GM23248 (cell line): ENCODE data around the gene COPS2. TPM values are rescaled to one million over a fixed set of nuclear protein-coding genes. Genes with fewer than 3 reads are reported as not detected.

Experiments
- DNase-seq: peaks from one replicate; pipeline ENCODE4 v3.0.0-alpha.2; 2015
- H2AFZ ChIP-seq: fragments of 200-600 bp; sonication (generic); 2 replicates; pipeline ENCODE4 v1.6.1; 2016; ENCODE audit warnings: antibody characterized with exemption
- H3F3A ChIP-seq: fragments of 200-600 bp; sonication (generic); 2 replicates; pipeline ENCODE4 v1.6.1; 2016; ENCODE audit warnings: mild to moderate bottlenecking, antibody characterized with exemption, mixed run types; ENCODE audit not compliant: insufficient read depth
- H3K27ac ChIP-seq: fragments of 200-600 bp; sonication (generic); 2 replicates; pipeline ENCODE4 v1.5.1; 2016; ENCODE audit warnings: mild to moderate bottlenecking
- H3K27me3 ChIP-seq: fragments of 200-600 bp; sonication (generic); replicated peaks from 2 replicates; pipeline ENCODE4 v1.6.1; 2016; ENCODE audit warnings: mild to moderate bottlenecking; ENCODE audit not compliant: insufficient read depth
- H3K36me3 ChIP-seq: fragments of 200-600 bp; sonication (generic); 2 replicates; pipeline ENCODE4 v1.6.1; 2016; ENCODE audit warnings: low read depth, mild to moderate bottlenecking
- H3K4me1 ChIP-seq: fragments of 200-600 bp; sonication (generic); 2 replicates; pipeline ENCODE4 v1.6.1; 2016; ENCODE audit warnings: mild to moderate bottlenecking; ENCODE audit not compliant: insufficient read depth
- H3K4me2 ChIP-seq: fragments of 200-600 bp; sonication (generic); one replicate; pipeline ENCODE4 v1.6.1; 2016; ENCODE audit warnings: mild to moderate bottlenecking; ENCODE audit not compliant: unreplicated experiment
- H3K4me3 ChIP-seq: fragments of 200-600 bp; sonication (generic); 2 replicates; pipeline ENCODE4 v1.5.1; 2016; ENCODE audit warnings: mild to moderate bottlenecking
- H3K79me2 ChIP-seq: fragments of 200-600 bp; sonication (generic); 2 replicates; pipeline ENCODE4 v1.6.1; 2016; ENCODE audit warnings: mild to moderate bottlenecking; ENCODE audit not compliant: insufficient read depth
- H3K9ac ChIP-seq: fragments of 200-600 bp; sonication (generic); 2 replicates; pipeline ENCODE4 v1.6.1; 2016; ENCODE audit warnings: mild to moderate bottlenecking
- H3K9me2 ChIP-seq: fragments of 200-600 bp; sonication (generic); 2 replicates; pipeline ENCODE4 v1.6.1; 2016; ENCODE audit warnings: mixed run types, mild to moderate bottlenecking, moderate library complexity; ENCODE audit not compliant: insufficient read depth
- H3K9me3 ChIP-seq: fragments of 200-600 bp; sonication (generic); one replicate; pipeline ENCODE4 v1.6.1; 2017; ENCODE audit warnings: low read depth
- H4K20me1 ChIP-seq: fragments of 200-600 bp; sonication (generic); 2 replicates; pipeline ENCODE4 v1.6.0; 2016; ENCODE audit not compliant: insufficient read depth
- EZH2 ChIP-seq: fragments of 200-600 bp; sonication (generic); IDR thresholded peaks from 2 replicates; pipeline ENCODE4 v1.6.1; 2018; ENCODE audit warnings: antibody characterized with exemption, mild to moderate bottlenecking; ENCODE audit not compliant: insufficient read depth, poor library complexity, severe bottlenecking
- EZH2phosphoT487 ChIP-seq: fragments of 200-600 bp; sonication (generic); IDR thresholded peaks from 2 replicates; pipeline ENCODE4 v1.6.1; 2018; ENCODE audit warnings: antibody characterized with exemption, moderate library complexity, mild to moderate bottlenecking, low read depth; ENCODE audit not compliant: insufficient read depth
- whole genome bisulfite sequencing, 2 experiments: methylation state at CpG; one replicate each; pipeline ENCODE4 v1.1.6; 2015 to 2017; ENCODE audit warnings: low lambda C conversion rate in 2 of 2, low coverage in 1 of 2; ENCODE audit errors: missing lambda C conversion rate in 2 of 2; 5-methylcytosine and 5-hydroxymethylcytosine counted together
- in situ Hi-C: fragments of 300-500 bp; cut with MboI; formaldehyde crosslinking; loops from 2 replicates; pipeline ENCODE4 v1.15.0; 2020
- polyA plus RNA-seq: library from polyadenylated mRNA; unstranded; fragments of >200 nt; fragmentation: Nextera tagmentation; extraction: Ambion mirVana; gene quantifications from 2 replicates; pipeline ENCODE4 v1.2.1, GENCODE V29; 2016
- total RNA-seq: library from RNA; depleted of rRNA; stranded (reverse); fragments of >200 nt; shearing (Covaris generic); gene quantifications from 2 replicates; pipeline ENCODE4 v1.2.3, GENCODE V29; 2014

Gene COPS2
- total and polyA plus RNA-seq, 2 experiments from 2014 or later, result 58.0 to 60.1 TPM

DNA sequence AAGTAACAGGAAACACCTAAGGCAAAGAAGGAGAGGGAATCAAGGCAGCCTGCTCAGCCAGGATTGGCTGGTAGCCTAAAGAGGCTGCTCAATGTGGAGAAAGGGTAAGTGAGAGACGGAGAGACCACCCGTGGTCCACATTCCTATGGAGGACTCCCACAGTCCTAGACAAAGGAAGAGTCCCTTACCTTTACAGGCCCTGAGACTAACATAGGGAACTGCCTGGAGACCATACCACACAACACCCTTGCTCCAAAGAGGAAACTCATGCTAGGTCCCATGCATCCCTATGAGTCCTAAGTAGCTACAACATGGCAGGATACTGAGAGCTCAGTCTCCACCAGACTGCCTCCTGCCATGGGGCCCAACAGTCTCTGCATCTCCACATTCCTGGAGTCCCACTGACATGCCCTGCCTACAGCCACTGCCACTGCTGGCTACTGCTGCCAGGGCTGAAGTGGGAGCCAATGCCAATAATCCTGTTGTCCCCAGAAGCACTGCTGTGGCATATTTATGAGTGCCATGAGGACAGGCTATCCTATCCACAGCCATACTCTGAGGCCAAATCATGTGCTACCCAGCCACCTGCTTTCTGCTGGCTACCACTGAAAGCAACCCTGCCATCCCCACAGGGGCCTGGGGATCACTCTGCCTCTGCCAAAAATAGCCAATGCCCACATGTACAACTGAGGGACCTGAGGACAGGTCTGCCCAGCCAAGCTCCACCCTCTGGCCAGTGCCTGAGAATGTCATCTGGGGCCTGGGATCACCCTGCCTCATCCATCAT lies 45.0 kb downstream of the COPS2 start:
- Histone ChIP-seq H3K4me1 (no peaks in the 10 kb centered on the region), H3K27me3 (no peaks in the 10 kb centered on the region), H3K4me3 (no peak overlapping the region), H2AFZ (no peak overlapping the region), H3K9me3 (no peaks in the 10 kb centered on the region), H3K79me2 (peaks cover 58% of the 10 kb centered on the region), H3K27ac (no peak overlapping the region), H3F3A (0 out of 2 replicates have a peak, but pooled peaks cover 4% of the 10 kb centered on the region), H3K36me3 (peaks cover 62% of the 10 kb centered on the region), H3K4me2 (no peak overlapping the region), H3K9ac (no peak overlapping the region), H3K9me2 (no peaks in the 10 kb centered on the region; the same call in 1 of the 2 replicates), H4K20me1 (no peaks in the 10 kb centered on the region)
- 73 to 77% methylated on average over 2 of the region's 2 CpGs for WGBS, 2 experiments
- in situ Hi-C loops, result no loop called here
- no peak for TF ChIP-seq EZH2
- TF ChIP-seq EZH2phosphoT487, result no peak
- no peak for DNase-seq

- in situ Hi-C loops, result no loop called here
- no peaks in the 10 kb centered on the region for H3K9me3 ChIP-seq
- peak; percentile 88 for DNase-seq
- 62 to 68% methylated on average over 2 of the region's 2 CpGs for WGBS, 2 experiments
- peaks cover 48% of the 10 kb centered on the region for H3K36me3 ChIP-seq
- peaks cover 22% of the 10 kb centered on the region for H3F3A ChIP-seq
- no peak overlapping the region for H3K9ac ChIP-seq
- H3K4me3 ChIP-seq, result no peak overlapping the region
- H3K9me2 ChIP-seq, result no peaks in the 10 kb centered on the region
- H3K4me2 ChIP-seq, result peak overlapping the region; percentile 13
- no peak overlapping the region for H2AFZ ChIP-seq
- no peaks in the 10 kb centered on the region for H3K79me2 ChIP-seq
- H3K27me3 ChIP-seq, result no peaks in the 10 kb centered on the region
- H3K27ac ChIP-seq, result peak overlapping the region; percentile 66
- no peaks in the 10 kb centered on the region for H4K20me1 ChIP-seq
- peaks cover 18% of the 10 kb centered on the region for H3K4me1 ChIP-seq
- TF ChIP-seq EZH2 (no peak), EZH2phosphoT487 (no peak)
Observed at GRCh38 chr15:49103002-49103401, 52.4 kb downstream of the COPS2 start.

DNA sequence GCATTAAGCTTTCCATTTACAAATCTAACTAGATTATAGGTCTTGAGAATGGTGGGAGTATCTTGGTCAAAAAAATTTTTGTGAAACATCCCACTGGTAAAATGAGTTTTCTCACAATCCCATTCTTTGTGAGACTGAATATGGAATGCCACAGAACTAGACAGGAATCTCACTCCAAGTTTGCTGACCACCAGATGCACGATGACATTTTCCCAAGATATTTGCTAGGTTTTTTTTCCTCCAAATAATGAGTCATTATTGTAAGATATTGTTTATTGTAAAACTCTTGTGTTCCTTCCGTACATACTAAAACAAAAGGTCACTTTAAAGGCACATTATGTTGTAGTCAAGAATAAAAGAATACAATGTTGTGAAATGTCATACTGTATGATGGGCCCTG lies 53.9 kb downstream of the COPS2 start:
- H3K4me1 ChIP-seq, result peaks cover 18% of the 10 kb centered on the region
- H3K9me2 ChIP-seq, result no peaks in the 10 kb centered on the region
- in situ Hi-C loops, result no loop called here
- H3K9me3 ChIP-seq, result no peaks in the 10 kb centered on the region
- WGBS, 2 experiments, result 60 to 67% methylated on average over 2 of the region's 2 CpGs
- H3K27me3 ChIP-seq, result no peaks in the 10 kb centered on the region
- H3K4me3 ChIP-seq, result no peak overlapping the region
- no peak for TF ChIP-seq EZH2phosphoT487
- TF ChIP-seq EZH2, result no peak
- H3K9ac ChIP-seq, result no peak overlapping the region
- peaks cover 19% of the 10 kb centered on the region for H3F3A ChIP-seq
- no peak overlapping the region for H2AFZ ChIP-seq
- peak; percentile 46 for DNase-seq
- no peaks in the 10 kb centered on the region for H4K20me1 ChIP-seq
- H3K27ac ChIP-seq, result no peak overlapping the region
- peaks cover 40% of the 10 kb centered on the region for H3K36me3 ChIP-seq
- H3K4me2 ChIP-seq, result no peak overlapping the region
- no peaks in the 10 kb centered on the region for H3K79me2 ChIP-seq

DNA sequence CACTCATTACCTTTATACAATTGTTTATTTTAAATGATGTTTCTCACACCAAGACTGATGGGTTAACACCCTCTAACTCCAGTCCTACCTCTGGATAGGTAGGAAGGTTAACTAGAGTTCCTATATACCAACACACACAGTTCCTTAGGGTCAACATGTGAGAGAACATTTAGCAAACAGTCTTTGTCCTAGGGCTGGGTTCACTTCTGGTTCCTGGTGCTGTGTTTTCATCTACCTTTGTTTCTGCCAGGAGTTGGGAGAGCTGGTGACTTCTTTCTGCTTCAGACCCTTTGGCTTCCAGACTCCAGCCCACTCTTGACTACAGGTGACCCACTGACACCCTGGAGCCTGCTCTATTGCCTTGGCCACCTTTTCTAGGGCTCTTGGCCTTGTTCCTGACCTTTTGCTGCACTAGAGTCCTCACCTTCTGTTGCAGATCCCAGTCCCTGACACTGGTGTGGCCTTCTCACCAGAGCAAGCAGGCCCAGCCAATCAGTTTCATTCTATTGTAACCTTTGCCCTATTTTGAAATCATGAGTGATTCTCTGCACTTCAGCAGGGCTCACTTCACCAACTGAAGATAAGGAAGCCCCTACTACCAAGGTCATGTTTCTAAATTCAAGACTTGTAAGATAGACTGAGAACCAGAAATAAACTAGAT lies 59.2 kb downstream of the COPS2 start:
- H3F3A ChIP-seq, result 0 out of 2 replicates have a peak, but pooled peaks cover 3% of the 10 kb centered on the region
- H3K36me3 ChIP-seq, result peaks cover 15% of the 10 kb centered on the region
- no peaks in the 10 kb centered on the region for H3K79me2 ChIP-seq
- no peaks in the 10 kb centered on the region for H4K20me1 ChIP-seq
- no peaks in the 10 kb centered on the region for H3K9me3 ChIP-seq
- no peak for TF ChIP-seq EZH2
- H3K27me3 ChIP-seq, result no peaks in the 10 kb centered on the region
- DNase-seq, result no peak
- H3K27ac ChIP-seq, result no peak overlapping the region
- H3K4me3 ChIP-seq, result no peak overlapping the region
- no peak overlapping the region for H3K4me2 ChIP-seq
- H2AFZ ChIP-seq, result no peak overlapping the region
- in situ Hi-C loops, result no loop called here
- no peaks in the 10 kb centered on the region for H3K9me2 ChIP-seq
- H3K4me1 ChIP-seq, result 0 out of 2 replicates have a peak, but pooled peaks cover under 1% of the 10 kb centered on the region
- H3K9ac ChIP-seq, result no peak overlapping the region
